Activated T-cell treated with anti-CD3 and anti-CD28 coated beads for 24 hours (primary cell): Measurements from ENCODE around the gene LAMB3.

ENCODE experiments used
- DNase-seq: peaks from one replicate; pipeline ENCODE4 v3.0.0-alpha.2; 2020; ENCODE audit warnings: low read depth

The LAMB3 gene

GRCh38 chr1:209595599-209596285 is 56.5 kb downstream of the LAMB3 start:
- no peak for DNase-seq

GRCh38 chr1:209595028-209595427 is 57.2 kb downstream of the LAMB3 start:
- no peak for DNase-seq

- no peak for DNase-seq
Observed at GRCh38 chr1:209594440-209594839, 57.8 kb downstream of the LAMB3 start.

GRCh38 chr1:209593747-209594146 is 58.5 kb downstream of the LAMB3 start:
- no peak for DNase-seq

- DNase-seq, result no peak
Observed at GRCh38 chr1:209590405-209590804, 61.8 kb downstream of the LAMB3 start.

- DNase-seq, result no peak
Observed at GRCh38 chr1:209589863-209590262, 62.4 kb downstream of the LAMB3 start.

- DNase-seq, result no peak
Observed at GRCh38 chr1:209589440-209589839, 62.8 kb downstream of the LAMB3 start.

- DNase-seq, result no peak
Observed at GRCh38 chr1:209587789-209588188, 64.4 kb downstream of the LAMB3 start.

- DNase-seq, result no peak
Observed at GRCh38 chr1:209586221-209586740, 65.9 kb downstream of the LAMB3 start.

GRCh38 chr1:209585672-209586071 is 66.6 kb downstream of the LAMB3 start:
- DNase-seq, result no peak

GRCh38 chr1:209585197-209585596 is 67.0 kb downstream of the LAMB3 start:
- DNase-seq, result no peak

GRCh38 chr1:209584231-209584672 is 68.0 kb downstream of the LAMB3 start:
- DNase-seq, result no peak

GRCh38 chr1:209583408-209583807 is 68.8 kb downstream of the LAMB3 start, which contains the start of gene CAMK1G:
Gene CAMK1G, plus strand, starts transcription at chr1:209583714. Its CDS starts 11,270 bp downstream, at chr1:209594984.
- no peak for DNase-seq

- DNase-seq, result no peak
Observed at GRCh38 chr1:209580577-209580976, 71.6 kb downstream of the LAMB3 start.

GRCh38 chr1:209577346-209577745 is 74.9 kb downstream of the LAMB3 start:
- DNase-seq, result no peak

GRCh38 chr1:209576392-209577197 is 75.6 kb downstream of the LAMB3 start:
- peak; percentile 55 for DNase-seq

GRCh38 chr1:209570743-209571142 is 81.5 kb downstream of the LAMB3 start:
- no peak for DNase-seq

- peak; percentile 64 for DNase-seq
Observed at GRCh38 chr1:209569455-209570207, 82.6 kb downstream of the LAMB3 start.

GRCh38 chr1:209567698-209568175 is 84.5 kb downstream of the LAMB3 start:
- no peak for DNase-seq

- DNase-seq, result peak; percentile 69
Observed at GRCh38 chr1:209565759-209566678, 86.2 kb downstream of the LAMB3 start.
